GM10266 (cell line): ENCODE data around the gene ABHD17C.

Source experiments
- DNase-seq: peaks from one replicate; pipeline ENCODE4 v3.0.0; 2012; ENCODE audit errors: extremely low spot score
- CTCF ChIP-seq: IDR thresholded peaks from 2 replicates; pipeline ENCODE4 v1.5.1; 2012; ENCODE audit warnings: mild to moderate bottlenecking, low read depth; ENCODE audit not compliant: control insufficient read depth, insufficient read depth; ENCODE audit errors: missing control alignments

The ABHD17C gene

GRCh38 chr15:80739919-80740318, 44.8 kb downstream of the ABHD17C start:
- DNase-seq = no peak

DNA sequence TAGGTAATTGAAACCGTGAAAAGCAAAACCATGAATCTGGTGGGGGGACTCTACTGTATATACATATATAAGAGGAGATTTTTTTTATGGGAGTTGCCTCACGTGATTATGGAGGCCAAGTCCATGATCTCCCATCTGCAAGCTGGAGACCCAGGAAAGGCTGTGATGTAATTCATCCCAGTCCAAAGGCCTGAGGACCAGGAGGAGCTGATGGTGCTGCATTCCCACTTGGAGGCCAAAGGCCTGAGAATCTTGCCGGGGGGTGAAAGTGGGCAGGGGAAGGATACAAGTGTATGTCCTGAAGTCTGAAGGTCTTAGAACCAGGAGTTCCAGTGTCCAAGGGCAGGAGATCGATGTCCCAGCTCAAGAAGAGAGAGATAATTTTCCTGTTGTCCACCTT, 47.0 kb downstream of the ABHD17C start:
- DNase-seq = no peak
- no peak for TF ChIP-seq CTCF

More at GRCh38 chr15:80739919-80740318, 44.8 kb downstream of the ABHD17C start:
- no peak for TF ChIP-seq CTCF

DNA sequence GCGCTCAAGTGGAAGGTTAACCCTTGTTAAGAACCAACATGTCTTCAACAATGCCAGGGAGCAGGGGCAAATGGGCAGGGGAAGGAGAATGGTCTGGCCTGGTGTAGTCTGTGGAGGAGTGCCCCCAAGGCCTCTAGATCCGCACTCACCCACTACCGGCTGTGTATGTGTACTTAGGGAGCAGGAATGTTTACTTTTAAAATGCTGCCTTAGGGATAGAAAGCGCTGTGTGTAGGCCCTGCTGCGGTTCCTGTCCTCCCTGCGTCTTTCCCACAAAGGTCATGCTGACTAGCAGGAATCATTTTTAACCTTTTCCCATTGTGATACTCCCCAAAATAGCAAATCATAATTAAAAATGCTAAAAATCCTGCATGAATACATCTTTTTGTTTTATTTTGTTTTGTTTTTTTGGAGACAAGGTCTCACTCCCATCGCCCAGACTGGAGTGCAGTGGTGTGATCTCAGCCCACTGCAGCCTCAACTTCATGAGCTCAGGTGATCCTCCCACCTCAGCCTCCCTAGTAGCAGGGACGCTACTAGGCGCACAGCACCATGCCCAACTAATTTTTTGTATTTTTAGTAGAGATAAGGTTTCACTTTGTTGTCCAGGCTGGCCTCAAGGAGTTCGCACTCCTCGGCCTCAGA, 48.2 kb downstream of the ABHD17C start:
- DNase-seq = no peak
- TF ChIP-seq CTCF = no peak

- no peak for TF ChIP-seq CTCF
- no peak for DNase-seq
Observed at GRCh38 chr15:80744415-80744814, 49.3 kb downstream of the ABHD17C start.

- no peak for TF ChIP-seq CTCF
- DNase-seq = no peak
Observed at GRCh38 chr15:80744826-80745225, 49.7 kb downstream of the ABHD17C start.

DNA sequence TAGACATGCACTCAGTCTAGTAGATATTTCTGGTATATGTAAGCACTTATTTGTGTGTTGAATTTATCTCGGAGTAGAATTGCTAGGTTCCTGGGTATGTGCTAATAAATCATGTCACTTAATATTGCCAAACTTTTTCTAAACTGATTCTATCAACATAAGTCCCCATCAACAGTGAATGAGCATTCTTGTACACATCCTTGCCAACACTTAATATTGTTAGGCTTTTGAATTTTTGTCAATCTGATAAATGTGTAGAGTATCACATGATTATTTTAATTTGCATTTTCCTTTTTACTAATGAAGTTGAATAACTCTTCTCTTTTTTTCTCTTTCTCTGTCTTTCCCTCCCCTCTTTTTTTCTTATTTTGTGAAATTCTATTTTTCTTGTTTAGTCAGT, 50.8 kb downstream of the ABHD17C start:
- no peak for DNase-seq
- TF ChIP-seq CTCF = no peak

- no peak for TF ChIP-seq CTCF
- DNase-seq = no peak
Observed at GRCh38 chr15:80747317-80748053, 52.4 kb downstream of the ABHD17C start.
